ENCODE results near the gene GJD3. TPM values are rescaled to one million over a fixed set of nuclear protein-coding genes. Genes with fewer than 3 reads are reported as not detected.

GJD3 gene
- total RNA-seq, 4 donors from 2014 or later: 2.1 TPM; not detected in 3

GRCh38 chr17:40329839-40330794 lies 34.4 kb downstream of the GJD3 start:
- H3K4me3 ChIP-seq: peak overlapping the region; percentile 15
- peaks cover 100% of the 10 kb centered on the region for H3K4me1 ChIP-seq
- DNase-seq (ENCODE audit: low spot score in 2 of 2): peak in 1 of 2 donors; percentile 69
- H3K27me3 ChIP-seq: no peaks in the 10 kb centered on the region
- H3K9me3 ChIP-seq: no peaks in the 10 kb centered on the region
- TF ChIP-seq POLR2AphosphoS5 (IDR thresholded peaks at IDR 0.05): no peak
- no peak for TF ChIP-seq POLR2A (IDR thresholded peaks at IDR 0.05)
- TF ChIP-seq, protein P1, sequence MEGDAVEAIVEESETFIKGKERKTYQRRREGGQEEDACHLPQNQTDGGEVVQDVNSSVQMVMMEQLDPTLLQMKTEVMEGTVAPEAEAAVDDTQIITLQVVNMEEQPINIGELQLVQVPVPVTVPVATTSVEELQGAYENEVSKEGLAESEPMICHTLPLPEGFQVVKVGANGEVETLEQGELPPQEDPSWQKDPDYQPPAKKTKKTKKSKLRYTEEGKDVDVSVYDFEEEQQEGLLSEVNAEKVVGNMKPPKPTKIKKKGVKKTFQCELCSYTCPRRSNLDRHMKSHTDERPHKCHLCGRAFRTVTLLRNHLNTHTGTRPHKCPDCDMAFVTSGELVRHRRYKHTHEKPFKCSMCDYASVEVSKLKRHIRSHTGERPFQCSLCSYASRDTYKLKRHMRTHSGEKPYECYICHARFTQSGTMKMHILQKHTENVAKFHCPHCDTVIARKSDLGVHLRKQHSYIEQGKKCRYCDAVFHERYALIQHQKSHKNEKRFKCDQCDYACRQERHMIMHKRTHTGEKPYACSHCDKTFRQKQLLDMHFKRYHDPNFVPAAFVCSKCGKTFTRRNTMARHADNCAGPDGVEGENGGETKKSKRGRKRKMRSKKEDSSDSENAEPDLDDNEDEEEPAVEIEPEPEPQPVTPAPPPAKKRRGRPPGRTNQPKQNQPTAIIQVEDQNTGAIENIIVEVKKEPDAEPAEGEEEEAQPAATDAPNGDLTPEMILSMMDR (IDR thresholded peaks at IDR 0.05): no peak
- no peak for TF ChIP-seq EP300 (IDR thresholded peaks at IDR 0.05)
- no peaks in the 10 kb centered on the region for H3K36me3 ChIP-seq
- 25% methylated on average over 11 of the region's 11 CpGs for WGBS
- H3K27ac ChIP-seq: peak overlapping the region; percentile 70

DNA sequence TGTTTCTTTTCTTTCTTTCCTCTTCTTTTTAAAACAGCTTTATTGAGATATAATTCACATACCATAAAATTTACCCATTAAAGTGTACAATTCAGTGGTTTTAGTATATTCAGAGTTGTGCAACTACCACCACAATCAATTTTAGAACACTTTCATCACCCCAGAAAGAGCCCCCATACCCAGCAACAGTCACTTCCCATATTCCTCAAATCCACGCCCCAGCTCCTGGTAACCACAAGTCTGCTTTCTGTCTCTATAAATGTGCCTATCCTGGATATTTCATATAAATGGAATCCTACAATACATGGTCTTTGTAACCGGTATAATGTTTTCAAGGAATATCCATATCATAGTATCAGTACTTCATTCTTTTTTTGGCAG lies 36.2 kb downstream of the GJD3 start:
- WGBS: 76% methylated on average over 2 of the region's 2 CpGs
- DNase-seq (ENCODE audit: low spot score in 2 of 2): no peak
- no peaks in the 10 kb centered on the region for H3K27me3 ChIP-seq
- TF ChIP-seq POLR2A (IDR thresholded peaks at IDR 0.05): no peak
- TF ChIP-seq, protein P1 (IDR thresholded peaks at IDR 0.05): no peak
- no peak for TF ChIP-seq POLR2AphosphoS5 (IDR thresholded peaks at IDR 0.05)
- TF ChIP-seq EP300 (IDR thresholded peaks at IDR 0.05): no peak
- no peak overlapping the region for H3K27ac ChIP-seq
- no peaks in the 10 kb centered on the region for H3K36me3 ChIP-seq
- H3K9me3 ChIP-seq: no peaks in the 10 kb centered on the region
- peaks cover 100% of the 10 kb centered on the region for H3K4me1 ChIP-seq
- no peak overlapping the region for H3K4me3 ChIP-seq

DNA sequence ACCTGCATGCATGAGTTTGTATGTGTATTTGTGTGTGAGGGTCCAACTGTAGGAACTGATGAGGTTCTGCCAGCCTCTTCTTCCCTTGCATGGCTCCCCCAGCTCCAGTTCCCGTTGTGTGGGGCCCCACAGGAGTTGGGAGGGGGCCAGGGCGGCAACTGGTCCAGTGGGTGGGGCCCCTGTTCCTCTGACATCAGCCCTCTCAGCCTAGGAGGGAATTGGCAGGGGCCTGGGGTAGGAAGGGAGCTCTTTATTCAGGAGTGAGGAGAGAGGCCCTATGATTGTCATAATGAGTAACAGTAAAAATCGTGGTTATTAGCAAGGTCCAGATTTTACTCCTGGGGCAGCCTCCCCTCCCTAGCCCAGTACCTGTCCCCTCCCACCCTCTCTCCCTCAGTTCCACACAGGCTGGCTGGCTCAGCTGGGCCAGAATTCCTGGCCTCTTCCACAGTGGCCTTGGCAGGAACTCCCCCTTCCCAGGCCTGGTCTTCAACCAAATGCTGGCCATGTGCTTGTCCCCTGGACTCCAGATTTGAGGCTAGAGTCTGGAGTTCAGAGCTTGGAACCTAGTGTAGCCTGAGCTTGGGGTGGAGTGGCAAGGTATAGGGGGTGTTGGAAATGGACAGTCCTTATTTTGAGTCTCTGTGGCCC lies 36.7 kb downstream of the GJD3 start:
- 0% methylated on average over 3 of the region's 3 CpGs for WGBS
- Histone ChIP-seq H3K27ac (no peak overlapping the region), H3K36me3 (no peaks in the 10 kb centered on the region), H3K9me3 (no peaks in the 10 kb centered on the region), H3K4me3 (no peak overlapping the region), H3K27me3 (no peaks in the 10 kb centered on the region), H3K4me1 (peaks cover 100% of the 10 kb centered on the region)
- no peak for TF ChIP-seq POLR2A (IDR thresholded peaks at IDR 0.05)
- no peak for TF ChIP-seq POLR2AphosphoS5 (IDR thresholded peaks at IDR 0.05)
- TF ChIP-seq, protein P1 (IDR thresholded peaks at IDR 0.05): no peak
- no peak for DNase-seq (ENCODE audit: low spot score in 2 of 2)

DNA sequence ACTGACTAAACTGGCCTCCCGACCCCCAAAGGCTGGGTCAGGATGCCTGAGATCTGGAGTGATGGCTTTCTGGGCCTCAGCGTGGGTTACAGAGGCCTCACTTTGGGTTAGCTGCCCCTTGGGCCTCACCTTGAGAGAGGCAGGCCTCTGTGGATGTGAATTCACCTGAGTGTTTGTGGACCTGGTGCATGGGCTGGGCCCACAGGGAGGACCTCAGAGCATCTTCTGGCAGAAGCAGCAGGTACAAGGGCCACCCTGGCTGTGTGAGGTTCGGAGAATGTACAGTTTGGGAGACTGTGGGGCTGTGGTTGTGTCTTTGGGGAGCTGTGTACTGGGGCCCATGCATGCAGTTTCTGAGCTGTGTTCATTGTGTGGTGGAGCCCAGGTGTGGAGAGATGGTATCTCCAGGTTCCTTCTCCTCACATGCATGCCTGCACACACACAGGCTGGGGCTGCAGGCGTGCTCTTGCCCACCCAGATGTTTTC lies 37.2 kb downstream of the GJD3 start:
- TF ChIP-seq EP300 (IDR thresholded peaks at IDR 0.05) (no peak), POLR2AphosphoS5 (IDR thresholded peaks at IDR 0.05) (no peak), POLR2A (IDR thresholded peaks at IDR 0.05) (no peak)
- TF ChIP-seq, protein P1 (IDR thresholded peaks at IDR 0.05): no peak
- Histone ChIP-seq H3K9me3 (no peaks in the 10 kb centered on the region), H3K36me3 (no peaks in the 10 kb centered on the region), H3K4me1 (peaks cover 100% of the 10 kb centered on the region), H3K27me3 (no peaks in the 10 kb centered on the region), H3K4me3 (no peak overlapping the region), H3K27ac (peak overlapping the region; percentile 66)
- DNase-seq (ENCODE audit: low spot score in 2 of 2): peak in 1 of 2 donors; percentile 74
- WGBS: 59% methylated on average over 3 of the region's 4 CpGs

GRCh38 chr17:40326832-40327199 lies 37.7 kb downstream of the GJD3 start:
- peak in 1 of 2 donors; percentile 74 for DNase-seq (ENCODE audit: low spot score in 2 of 2)
- no peak for TF ChIP-seq POLR2AphosphoS5 (IDR thresholded peaks at IDR 0.05)
- no peak for TF ChIP-seq EP300 (IDR thresholded peaks at IDR 0.05)
- no peak for TF ChIP-seq POLR2A (IDR thresholded peaks at IDR 0.05)
- TF ChIP-seq, protein P1 (IDR thresholded peaks at IDR 0.05): no peak
- H3K4me3 ChIP-seq: no peak overlapping the region
- H3K36me3 ChIP-seq: no peaks in the 10 kb centered on the region
- no peaks in the 10 kb centered on the region for H3K9me3 ChIP-seq
- 50% methylated on average over 1 of the region's 1 CpG for WGBS
- no peaks in the 10 kb centered on the region for H3K27me3 ChIP-seq
- H3K27ac ChIP-seq: peak overlapping the region; percentile 66
- peaks cover 100% of the 10 kb centered on the region for H3K4me1 ChIP-seq

Measured in suprapubic skin (tissue), 4 donors.